Loucy (cell line): ENCODE data around the gene BCO2.

Experiments used
- H2AFZ ChIP-seq: fragments of 200-600 bp; sonication (generic); 2 replicates; pipeline ENCODE4 v1.6.0; 2016; ENCODE audit warnings: antibody characterized with exemption, mild to moderate bottlenecking, low read length, moderate library complexity
- H3F3A ChIP-seq: fragments of 200-600 bp; 2 replicates; pipeline ENCODE4 v1.6.0; 2016; ENCODE audit warnings: antibody characterized with exemption, low read depth, mild to moderate bottlenecking
- H3K27me3 ChIP-seq: fragments of 200-600 bp; sonication (generic); 2 replicates; pipeline ENCODE4 v1.6.1; 2014; ENCODE audit warnings: low read length, mild to moderate bottlenecking; ENCODE audit not compliant: insufficient read depth, poor library complexity, severe bottlenecking
- H3K36me3 ChIP-seq: fragments of 200-600 bp; sonication (generic); 2 replicates; pipeline ENCODE4 v1.6.1; 2016; ENCODE audit warnings: low read length; ENCODE audit not compliant: insufficient read depth
- H3K4me1 ChIP-seq: fragments of 200-600 bp; sonication (generic); 2 replicates; pipeline ENCODE4 v1.5.1; 2014; ENCODE audit warnings: low read length, mild to moderate bottlenecking; ENCODE audit not compliant: insufficient read depth, poor library complexity, severe bottlenecking
- H3K4me2 ChIP-seq: fragments of 200-600 bp; sonication (generic); 2 replicates; pipeline ENCODE4 v1.6.0; 2014; ENCODE audit warnings: antibody characterized with exemption, low read length, low read depth, mild to moderate bottlenecking; ENCODE audit not compliant: poor library complexity, severe bottlenecking
- H3K4me3 ChIP-seq: fragments of 200-600 bp; sonication (generic); 2 replicates; pipeline ENCODE4 v1.5.1; 2014; ENCODE audit warnings: low read length, mild to moderate bottlenecking, mixed read lengths; ENCODE audit not compliant: poor library complexity, severe bottlenecking
- H3K79me2 ChIP-seq: fragments of 200-600 bp; sonication (generic); 2 replicates; pipeline ENCODE4 v1.6.1; 2014; ENCODE audit warnings: low read length; ENCODE audit not compliant: insufficient read depth
- H3K9ac ChIP-seq: fragments of 200-600 bp; sonication (generic); 2 replicates; pipeline ENCODE4 v1.6.0; 2014; ENCODE audit warnings: mild to moderate bottlenecking, low read depth, low read length, moderate library complexity; ENCODE audit not compliant: poor library complexity, severe bottlenecking
- H3K9me2 ChIP-seq: fragments of 200-600 bp; sonication (generic); replicated peaks from 2 replicates; pipeline ENCODE4 v1.6.1; 2016; ENCODE audit warnings: low read depth, low read length, mixed read lengths
- H3K9me3 ChIP-seq: fragments of 200-600 bp; sonication (generic); 2 replicates; pipeline ENCODE4 v1.6.1; 2014; ENCODE audit warnings: mild to moderate bottlenecking, antibody characterized with exemption, low read length, low read depth; ENCODE audit not compliant: insufficient read depth
- H4K20me1 ChIP-seq: fragments of 200-600 bp; sonication (generic); 2 replicates; pipeline ENCODE4 v1.6.0; 2014; ENCODE audit warnings: antibody characterized with exemption, low read length, mild to moderate bottlenecking; ENCODE audit not compliant: insufficient read depth, poor library complexity, severe bottlenecking
- EZH2phosphoT487 ChIP-seq: fragments of 200-600 bp; IDR thresholded peaks from 2 replicates; pipeline ENCODE4 v1.6.1; 2018; ENCODE audit warnings: antibody characterized with exemption, mild to moderate bottlenecking, moderate library complexity, borderline replicate concordance
- TF ChIP-seq, protein P1 (sequence below): fragments of 200-600 bp; sonication (generic); conservative IDR thresholded peaks from 2 replicates; pipeline ENCODE4 v1.5.1; 2014; ENCODE audit warnings: mild to moderate bottlenecking, antibody characterized with exemption, low read length

BCO2 gene

DNA sequence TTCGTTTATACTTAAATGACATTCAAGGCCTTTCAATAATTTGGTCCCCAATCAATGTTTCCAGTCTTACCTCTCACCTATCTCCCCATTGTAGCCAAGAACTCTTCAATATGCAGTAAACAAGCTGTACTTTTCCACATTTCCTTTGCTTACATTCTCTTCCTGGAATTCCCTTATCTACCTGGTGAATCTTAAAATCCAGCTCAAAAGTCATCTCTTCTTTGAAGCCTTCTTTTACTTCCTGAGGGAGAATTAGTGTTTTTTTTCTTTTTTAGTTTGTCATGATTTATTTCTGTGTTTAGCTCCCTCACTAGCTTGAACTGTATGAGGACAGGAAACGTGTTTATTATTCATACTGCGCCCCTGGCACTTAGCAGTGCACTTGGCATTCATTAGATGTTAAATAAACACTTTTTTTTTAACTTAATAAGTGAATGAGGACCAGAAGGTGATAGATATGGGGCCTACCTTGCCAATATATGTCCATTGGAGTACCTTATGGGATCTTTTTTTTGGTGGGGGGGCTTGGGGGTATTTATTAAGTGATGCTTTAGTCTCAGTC is 46.0 kb downstream of the BCO2 start:
- no peaks in the 10 kb centered on the region for H3K36me3 ChIP-seq
- no peaks in the 10 kb centered on the region for H3K4me1 ChIP-seq
- H3K79me2 ChIP-seq, result peaks cover 1% of the 10 kb centered on the region; the same call in 1 of the 2 replicates
- no peak overlapping the region for H3K4me2 ChIP-seq
- H3K9ac ChIP-seq, result no peak overlapping the region
- H3K9me2 ChIP-seq, result no peaks in the 10 kb centered on the region
- no peaks in the 10 kb centered on the region for H4K20me1 ChIP-seq
- H3K27me3 ChIP-seq, result no peaks in the 10 kb centered on the region
- H3K4me3 ChIP-seq, result no peak overlapping the region
- H3F3A ChIP-seq, result no peaks in the 10 kb centered on the region
- H2AFZ ChIP-seq, result no peak overlapping the region
- TF ChIP-seq EZH2phosphoT487, result no peak
- TF ChIP-seq, protein P1, sequence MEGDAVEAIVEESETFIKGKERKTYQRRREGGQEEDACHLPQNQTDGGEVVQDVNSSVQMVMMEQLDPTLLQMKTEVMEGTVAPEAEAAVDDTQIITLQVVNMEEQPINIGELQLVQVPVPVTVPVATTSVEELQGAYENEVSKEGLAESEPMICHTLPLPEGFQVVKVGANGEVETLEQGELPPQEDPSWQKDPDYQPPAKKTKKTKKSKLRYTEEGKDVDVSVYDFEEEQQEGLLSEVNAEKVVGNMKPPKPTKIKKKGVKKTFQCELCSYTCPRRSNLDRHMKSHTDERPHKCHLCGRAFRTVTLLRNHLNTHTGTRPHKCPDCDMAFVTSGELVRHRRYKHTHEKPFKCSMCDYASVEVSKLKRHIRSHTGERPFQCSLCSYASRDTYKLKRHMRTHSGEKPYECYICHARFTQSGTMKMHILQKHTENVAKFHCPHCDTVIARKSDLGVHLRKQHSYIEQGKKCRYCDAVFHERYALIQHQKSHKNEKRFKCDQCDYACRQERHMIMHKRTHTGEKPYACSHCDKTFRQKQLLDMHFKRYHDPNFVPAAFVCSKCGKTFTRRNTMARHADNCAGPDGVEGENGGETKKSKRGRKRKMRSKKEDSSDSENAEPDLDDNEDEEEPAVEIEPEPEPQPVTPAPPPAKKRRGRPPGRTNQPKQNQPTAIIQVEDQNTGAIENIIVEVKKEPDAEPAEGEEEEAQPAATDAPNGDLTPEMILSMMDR, result no peak
- no peaks in the 10 kb centered on the region for H3K9me3 ChIP-seq

DNA sequence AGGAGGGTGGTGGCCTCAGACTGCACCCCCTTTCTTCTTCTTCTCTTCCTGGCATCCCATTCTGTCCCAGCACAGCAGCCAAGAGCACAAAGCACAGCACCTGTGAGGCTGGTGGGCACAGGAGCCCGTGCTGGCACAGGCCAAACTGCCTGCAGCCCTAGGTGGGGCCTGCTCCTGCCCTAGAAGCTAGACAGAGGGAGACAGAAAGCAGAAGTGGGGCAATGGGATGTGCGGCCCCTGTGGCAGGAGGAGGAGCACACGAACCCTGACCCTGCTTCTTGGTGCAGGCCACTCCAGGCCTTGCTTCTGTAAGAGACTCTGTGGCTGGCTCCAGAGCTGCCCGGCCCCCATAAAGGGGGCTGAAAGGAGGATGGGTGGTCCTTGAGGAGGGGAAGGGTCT is 47.0 kb downstream of the BCO2 start:
- peaks cover 11% of the 10 kb centered on the region for H3K79me2 ChIP-seq
- peaks cover 6% of the 10 kb centered on the region for H3K4me1 ChIP-seq
- TF ChIP-seq EZH2phosphoT487, result no peak
- TF ChIP-seq, protein P1, result no peak
- no peak overlapping the region for H2AFZ ChIP-seq
- no peaks in the 10 kb centered on the region for H3K9me3 ChIP-seq
- no peaks in the 10 kb centered on the region for H3K9me2 ChIP-seq
- H3K27me3 ChIP-seq, result no peaks in the 10 kb centered on the region
- no peaks in the 10 kb centered on the region for H3F3A ChIP-seq
- H3K4me2 ChIP-seq, result no peak overlapping the region
- no peaks in the 10 kb centered on the region for H3K36me3 ChIP-seq
- H3K9ac ChIP-seq, result no peak overlapping the region
- H3K4me3 ChIP-seq, result no peak overlapping the region
- H4K20me1 ChIP-seq, result no peaks in the 10 kb centered on the region

DNA sequence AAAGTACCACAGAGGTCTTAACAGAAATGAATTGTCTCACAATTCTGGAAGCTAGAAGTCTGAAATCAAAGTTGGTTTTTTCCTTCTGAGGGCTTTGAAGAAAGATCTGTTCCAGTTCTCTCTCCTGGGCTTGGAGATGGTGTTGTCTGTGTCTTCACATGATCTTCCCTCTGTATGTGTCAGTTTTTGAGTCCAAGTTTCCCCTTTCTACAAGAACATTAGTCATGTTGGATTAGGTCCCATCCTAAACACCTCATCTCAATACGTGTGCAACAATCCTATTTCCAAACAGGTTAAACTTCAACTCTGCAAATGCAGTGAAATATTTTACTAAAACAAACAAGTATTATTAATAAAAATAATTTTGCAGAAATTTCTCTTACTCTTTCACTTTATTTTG is 47.8 kb downstream of the BCO2 start:
- H3K4me3 ChIP-seq, result no peak overlapping the region
- H3K9me2 ChIP-seq, result no peaks in the 10 kb centered on the region
- H3K9me3 ChIP-seq, result no peaks in the 10 kb centered on the region
- H4K20me1 ChIP-seq, result peaks cover 3% of the 10 kb centered on the region
- H3K36me3 ChIP-seq, result no peaks in the 10 kb centered on the region
- H3K9ac ChIP-seq, result no peak overlapping the region
- TF ChIP-seq, protein P1, result no peak
- no peak for TF ChIP-seq EZH2phosphoT487
- H3K4me1 ChIP-seq, result peaks cover 14% of the 10 kb centered on the region
- peaks cover 19% of the 10 kb centered on the region for H3K79me2 ChIP-seq
- no peak overlapping the region for H3K4me2 ChIP-seq
- no peaks in the 10 kb centered on the region for H3F3A ChIP-seq
- H2AFZ ChIP-seq, result no peak overlapping the region
- H3K27me3 ChIP-seq, result no peaks in the 10 kb centered on the region
